Erythroblast (primary cell): ENCODE results near the gene ZBTB43.

ENCODE experiments used
- GATA1 ChIP-seq: IDR thresholded peaks from 2 replicates; pipeline ENCODE4 v1.6.1; 2011; ENCODE audit warnings: low read depth, mild to moderate bottlenecking, control low read depth, low read length, moderate library complexity
- POLR2A ChIP-seq: IDR thresholded peaks from 2 replicates; pipeline ENCODE4 v1.6.1; 2011; ENCODE audit warnings: mild to moderate bottlenecking, low read length

- TF ChIP-seq POLR2A (no peak), GATA1 (no peak)
Measured at GRCh38 chr9:126822278-126822677, 17.4 kb downstream of the ZBTB43 start.
